IPS-20b (cell line): ENCODE measurements around the gene GTF2E1.
"Not testable (repeated sequence)": the region's sequence is repeated elsewhere in the genome, so short reads cannot be mapped to it uniquely, and the experiment has no call there.

Source experiments
- H3K27ac ChIP-seq: one replicate; pipeline ENCODE4 v1.5.1; 2013; ENCODE audit warnings: low read length
- H3K27me3 ChIP-seq: 2 replicates; pipeline ENCODE4 v1.6.1; 2013; ENCODE audit warnings: mild to moderate bottlenecking, low read length, inconsistent platforms; ENCODE audit not compliant: insufficient read depth
- H3K36me3 ChIP-seq: 2 replicates; pipeline ENCODE4 v1.6.1; 2013; ENCODE audit warnings: low read depth, mild to moderate bottlenecking, inconsistent platforms, low read length, moderate library complexity; ENCODE audit not compliant: insufficient read depth
- H3K4me1 ChIP-seq: 2 replicates; pipeline ENCODE4 v1.6.1; 2013; ENCODE audit warnings: mild to moderate bottlenecking, control low read depth, inconsistent platforms, low read length, moderate library complexity; ENCODE audit not compliant: insufficient read depth
- H3K4me3 ChIP-seq: 2 replicates; pipeline ENCODE4 v1.5.1; 2013; ENCODE audit warnings: mild to moderate bottlenecking, low read length, inconsistent platforms
- H3K9ac ChIP-seq: 2 replicates; pipeline ENCODE4 v1.6.1; 2013; ENCODE audit warnings: low read depth, mild to moderate bottlenecking, inconsistent platforms, low read length, moderate library complexity
- H3K9me3 ChIP-seq: 2 replicates; pipeline ENCODE4 v1.6.1; 2013; ENCODE audit warnings: mild to moderate bottlenecking, low read depth, low read length, inconsistent platforms; ENCODE audit not compliant: insufficient read depth

GTF2E1 gene

DNA sequence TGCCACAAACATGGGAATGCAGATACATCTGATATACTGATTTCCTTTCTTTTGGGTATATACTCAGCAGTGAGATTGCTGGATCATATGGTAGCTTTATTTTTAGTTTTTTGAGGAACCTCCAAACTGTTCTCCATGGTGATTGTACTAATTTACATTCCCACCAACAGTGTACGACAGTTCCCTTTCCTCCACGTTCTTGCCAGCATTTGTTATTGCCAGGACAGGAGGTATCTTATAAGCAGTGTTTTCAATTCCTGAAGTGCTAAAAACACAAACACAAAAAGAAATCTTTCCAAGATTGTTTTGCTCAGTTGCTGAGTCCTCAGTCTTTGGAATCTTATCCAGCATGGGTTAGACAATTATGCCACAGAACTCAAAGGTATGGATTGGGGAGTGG, 13.5 kb downstream of the GTF2E1 start:
- H3K4me1 ChIP-seq = no peaks in the 10 kb centered on the region; the same call in 1 of the 2 replicates
- no peak overlapping the region for H3K27ac ChIP-seq
- H3K9me3 ChIP-seq = no peaks in the 10 kb centered on the region
- H3K36me3 ChIP-seq = peaks cover 55% of the 10 kb centered on the region
- no peaks in the 10 kb centered on the region for H3K27me3 ChIP-seq
- no peak overlapping the region for H3K9ac ChIP-seq
- H3K4me3 ChIP-seq = no peak overlapping the region

DNA sequence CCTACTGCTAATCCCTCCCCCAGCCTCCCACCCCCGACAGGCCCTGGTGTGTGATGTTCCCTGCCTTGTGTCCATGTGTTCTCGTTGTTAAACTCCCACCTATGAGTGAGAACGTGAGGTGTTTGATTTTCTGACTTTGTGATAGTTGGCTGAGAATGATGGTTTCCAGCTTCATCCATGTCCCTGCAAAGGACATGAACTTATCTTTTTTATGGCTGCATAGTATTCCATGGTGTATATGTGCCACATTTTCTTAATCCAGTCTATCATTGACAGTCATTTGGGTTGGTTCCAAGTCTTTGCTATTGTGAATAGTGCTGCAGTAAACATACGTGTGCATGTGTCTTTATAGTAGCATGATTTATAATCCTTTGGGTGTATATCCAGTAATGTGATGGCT, 16.0 kb downstream of the GTF2E1 start:
- not testable (repeated sequence) for H3K27me3 ChIP-seq

DNA sequence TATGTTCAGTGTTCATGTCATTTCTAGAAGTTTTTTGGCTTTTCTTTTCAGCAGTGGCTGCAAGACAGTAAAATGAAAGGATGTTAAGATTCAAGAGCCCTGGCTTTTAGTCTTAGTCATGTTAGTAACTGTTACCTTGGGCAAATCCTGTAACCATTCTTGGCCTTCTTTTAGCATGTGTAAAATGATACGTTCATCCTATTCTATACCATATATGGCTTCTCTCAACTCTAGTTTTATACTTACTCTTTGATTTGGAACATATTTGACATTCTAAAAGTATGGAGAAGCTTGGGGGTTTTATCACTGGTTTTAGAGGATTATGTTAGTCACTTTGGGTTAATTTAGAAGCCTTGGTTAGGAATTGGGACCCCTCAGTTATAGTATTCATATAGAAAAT, 20.1 kb downstream of the GTF2E1 start:
- no peak overlapping the region for H3K27ac ChIP-seq
- H3K27me3 ChIP-seq = no peaks in the 10 kb centered on the region
- H3K9me3 ChIP-seq = no peaks in the 10 kb centered on the region
- no peak overlapping the region for H3K4me3 ChIP-seq
- H3K4me1 ChIP-seq = peaks cover 18% of the 10 kb centered on the region
- no peak overlapping the region for H3K9ac ChIP-seq
- peaks cover 2% of the 10 kb centered on the region; the same call in 1 of the 2 replicates for H3K36me3 ChIP-seq

More for the DNA sequence above, 16.0 kb downstream of the GTF2E1 start:
- H3K4me1 ChIP-seq, H3K9ac ChIP-seq, H3K4me3 ChIP-seq, H3K27ac ChIP-seq, H3K9me3 ChIP-seq: not testable (repeated sequence)
- H3K36me3 ChIP-seq = peaks cover 32% of the 10 kb centered on the region

DNA sequence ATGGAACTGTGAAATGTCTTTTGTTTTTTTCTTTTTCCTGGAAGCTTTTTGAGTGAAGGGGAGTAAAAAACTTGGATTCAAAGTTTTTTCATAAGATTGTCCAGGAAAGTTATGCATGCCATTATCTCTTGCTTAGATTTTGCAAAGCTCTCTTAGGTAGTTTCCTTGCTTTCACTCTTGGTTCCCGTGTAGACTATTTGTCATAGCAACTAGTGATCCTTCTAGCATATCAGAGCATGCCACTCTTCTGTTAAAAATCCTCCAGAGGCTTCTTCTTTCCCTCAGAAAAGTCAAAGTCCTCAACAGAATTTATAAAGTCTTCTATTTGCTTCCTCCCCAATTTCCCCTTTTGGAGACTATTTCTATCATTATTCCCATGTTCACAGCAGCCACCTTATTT, 21.1 kb downstream of the GTF2E1 start:
- Histone ChIP-seq H3K27ac (no peak overlapping the region), H3K9ac (no peak overlapping the region), H3K4me1 (peaks cover 18% of the 10 kb centered on the region)

DNA sequence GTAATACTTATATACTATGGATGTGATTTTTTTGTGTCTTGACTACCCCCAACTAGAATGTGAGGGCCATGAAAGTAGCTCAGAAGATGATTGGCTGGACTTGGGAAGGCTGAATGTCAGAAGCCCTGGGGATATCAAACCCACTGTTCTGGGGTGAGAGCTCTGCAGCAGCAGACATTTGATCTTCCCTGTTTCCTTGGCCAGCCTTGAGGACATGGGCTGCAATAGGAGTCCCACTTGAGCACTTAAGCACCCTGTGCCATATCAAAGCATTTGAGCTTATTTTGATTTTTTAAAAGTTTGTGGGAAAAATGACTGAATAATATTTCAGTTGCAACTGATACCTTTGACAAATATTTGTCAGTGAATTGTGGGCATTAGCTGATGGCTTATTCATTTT, 21.7 kb downstream of the GTF2E1 start:
- no peak overlapping the region for H3K27ac ChIP-seq
- no peak overlapping the region for H3K4me3 ChIP-seq
- H3K9me3 ChIP-seq = no peaks in the 10 kb centered on the region
- H3K9ac ChIP-seq = peak overlapping the region; percentile 2; the same call in 1 of the 2 replicates
- no peaks in the 10 kb centered on the region for H3K36me3 ChIP-seq
- H3K27me3 ChIP-seq = no peaks in the 10 kb centered on the region
- H3K4me1 ChIP-seq = peaks cover 18% of the 10 kb centered on the region

More for the DNA sequence above, 21.1 kb downstream of the GTF2E1 start:
- Histone ChIP-seq H3K9me3 (no peaks in the 10 kb centered on the region), H3K27me3 (no peaks in the 10 kb centered on the region), H3K36me3 (no peaks in the 10 kb centered on the region), H3K4me3 (no peak overlapping the region)

DNA sequence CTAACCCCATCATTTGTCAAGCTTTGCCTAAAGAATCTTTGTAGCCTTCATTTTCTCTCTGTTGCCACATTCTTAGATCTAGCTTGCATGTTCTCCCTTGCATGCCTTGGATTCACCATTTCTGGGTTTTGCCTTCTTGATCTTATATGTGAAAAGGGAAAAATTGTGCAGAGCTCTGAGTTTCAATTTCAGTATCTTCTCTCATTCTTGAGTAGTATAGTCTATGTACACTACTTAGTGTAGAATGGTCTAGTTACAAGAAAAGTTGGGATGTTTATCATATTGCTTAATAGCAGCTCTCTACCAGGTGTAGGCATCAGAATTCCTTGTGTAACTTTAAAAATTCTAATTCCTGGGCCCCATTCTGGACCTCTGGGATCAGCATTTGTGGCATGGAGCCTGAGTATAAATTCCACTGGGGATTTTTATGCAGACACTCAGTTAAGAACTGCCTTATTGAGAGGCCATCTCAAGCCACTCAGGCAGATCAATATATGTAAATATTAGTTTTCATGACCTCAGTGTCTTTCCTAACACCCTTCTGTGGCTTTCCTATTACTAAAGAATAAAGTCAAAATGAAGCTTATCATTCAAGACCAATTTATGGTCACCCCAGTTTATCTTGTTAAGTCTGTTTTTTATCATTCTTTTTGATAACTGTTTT, 23.4 kb downstream of the GTF2E1 start:
- H3K36me3 ChIP-seq = peaks cover 6% of the 10 kb centered on the region; the same call in 1 of the 2 replicates
- no peak overlapping the region for H3K9ac ChIP-seq
- peaks cover 18% of the 10 kb centered on the region for H3K4me1 ChIP-seq
- H3K27ac ChIP-seq = no peak overlapping the region
- H3K27me3 ChIP-seq = no peaks in the 10 kb centered on the region
- H3K9me3 ChIP-seq = no peaks in the 10 kb centered on the region
- H3K4me3 ChIP-seq = no peak overlapping the region

DNA sequence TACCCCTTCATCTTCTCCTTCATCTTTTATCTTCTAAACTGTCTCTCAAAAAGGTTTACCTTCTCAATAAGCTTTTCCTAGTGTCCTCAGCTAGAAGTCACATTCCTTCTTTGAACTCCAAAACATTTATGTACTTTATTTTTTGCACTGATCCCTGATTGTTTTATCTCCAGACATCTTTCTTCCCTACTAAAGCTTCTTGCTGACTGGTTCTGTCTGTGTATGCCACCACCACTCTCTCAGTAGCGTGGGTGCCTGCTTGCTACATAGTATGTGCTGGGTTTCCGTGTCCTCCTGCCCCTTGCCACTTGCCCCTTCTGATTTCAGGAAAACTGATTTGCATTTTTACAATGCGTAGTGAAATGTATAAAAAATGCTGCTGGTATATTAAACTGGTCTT, 24.0 kb downstream of the GTF2E1 start:
- no peaks in the 10 kb centered on the region for H3K27me3 ChIP-seq
- H3K9me3 ChIP-seq = no peaks in the 10 kb centered on the region
- H3K27ac ChIP-seq = no peak overlapping the region
- H3K36me3 ChIP-seq = peaks cover 12% of the 10 kb centered on the region; the same call in 1 of the 2 replicates
- no peak overlapping the region for H3K4me3 ChIP-seq
- peaks cover 19% of the 10 kb centered on the region for H3K4me1 ChIP-seq
- H3K9ac ChIP-seq = no peak overlapping the region

DNA sequence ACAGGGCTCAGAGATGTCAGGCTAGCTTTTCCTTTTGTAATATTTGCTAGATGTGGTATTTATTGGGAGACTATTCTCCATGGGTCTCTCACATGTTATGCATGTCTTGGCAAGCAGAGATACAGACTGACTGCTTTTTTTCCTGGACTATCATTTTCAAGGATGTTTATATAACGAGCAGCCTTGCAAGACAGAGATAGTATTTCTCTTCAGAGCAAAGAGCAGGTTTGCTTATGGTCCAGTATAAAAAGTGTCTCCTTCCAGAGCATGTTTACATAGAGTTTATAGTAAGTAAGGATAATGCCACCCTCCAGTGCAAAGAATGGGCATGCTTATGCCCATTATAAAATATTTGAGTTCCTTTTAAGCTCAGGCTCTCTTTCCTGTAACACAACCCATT, 24.6 kb downstream of the GTF2E1 start:
- Histone ChIP-seq H3K9me3 (no peaks in the 10 kb centered on the region), H3K4me1 (peaks cover 24% of the 10 kb centered on the region), H3K4me3 (no peak overlapping the region), H3K27me3 (no peaks in the 10 kb centered on the region), H3K9ac (no peak overlapping the region), H3K36me3 (peaks cover 17% of the 10 kb centered on the region; the same call in 1 of the 2 replicates), H3K27ac (no peak overlapping the region)

DNA sequence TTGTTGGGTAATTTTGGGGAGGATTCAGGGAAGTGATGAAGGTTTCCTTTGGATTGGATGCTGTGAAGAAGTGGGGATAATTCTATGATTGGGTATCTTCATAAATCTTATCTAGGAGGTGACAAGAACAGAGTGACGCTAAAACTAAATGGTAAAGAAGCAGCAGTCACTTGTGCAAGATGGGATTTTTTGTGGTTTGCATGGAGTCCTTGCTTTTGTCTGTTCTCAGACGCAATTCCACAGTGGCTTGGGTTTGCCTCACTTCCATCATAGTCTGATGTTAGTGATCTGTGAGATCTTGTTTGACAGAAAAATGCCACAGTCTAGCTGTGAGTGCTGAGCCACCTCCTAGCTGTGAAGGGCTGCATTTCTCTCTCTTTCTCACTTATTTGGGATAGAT, 26.9 kb downstream of the GTF2E1 start:
- no peaks in the 10 kb centered on the region for H3K9me3 ChIP-seq
- peaks cover 37% of the 10 kb centered on the region for H3K36me3 ChIP-seq
- no peak overlapping the region for H3K4me3 ChIP-seq
- H3K27me3 ChIP-seq = no peaks in the 10 kb centered on the region
- no peak overlapping the region for H3K9ac ChIP-seq
- H3K27ac ChIP-seq = no peak overlapping the region
- H3K4me1 ChIP-seq = peaks cover 16% of the 10 kb centered on the region

DNA sequence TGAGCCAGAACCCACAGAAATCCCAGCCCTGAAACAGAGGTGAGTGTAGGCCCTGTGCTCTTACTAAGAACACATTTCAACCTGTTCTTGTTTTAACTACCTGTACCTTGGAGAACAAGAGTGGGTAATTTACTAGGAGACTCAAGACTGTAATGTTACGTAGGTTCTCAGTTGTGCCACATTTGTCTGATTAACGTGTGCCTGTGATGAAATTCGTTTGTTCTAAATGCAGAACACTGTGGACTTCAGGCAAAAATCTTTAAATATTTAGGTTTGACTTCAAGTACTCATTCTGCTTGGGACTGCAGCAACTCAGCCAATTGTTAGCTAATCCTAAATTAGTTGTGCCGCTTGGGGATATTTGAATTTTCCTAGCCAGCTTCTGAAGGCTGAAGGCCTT, 28.3 kb downstream of the GTF2E1 start:
- Histone ChIP-seq H3K27me3 (no peaks in the 10 kb centered on the region), H3K36me3 (peaks cover 52% of the 10 kb centered on the region), H3K4me1 (peaks cover 8% of the 10 kb centered on the region; the same call in 1 of the 2 replicates), H3K27ac (no peak overlapping the region), H3K4me3 (no peak overlapping the region), H3K9ac (peak overlapping the region; percentile 26; the same call in 1 of the 2 replicates), H3K9me3 (no peaks in the 10 kb centered on the region)

DNA sequence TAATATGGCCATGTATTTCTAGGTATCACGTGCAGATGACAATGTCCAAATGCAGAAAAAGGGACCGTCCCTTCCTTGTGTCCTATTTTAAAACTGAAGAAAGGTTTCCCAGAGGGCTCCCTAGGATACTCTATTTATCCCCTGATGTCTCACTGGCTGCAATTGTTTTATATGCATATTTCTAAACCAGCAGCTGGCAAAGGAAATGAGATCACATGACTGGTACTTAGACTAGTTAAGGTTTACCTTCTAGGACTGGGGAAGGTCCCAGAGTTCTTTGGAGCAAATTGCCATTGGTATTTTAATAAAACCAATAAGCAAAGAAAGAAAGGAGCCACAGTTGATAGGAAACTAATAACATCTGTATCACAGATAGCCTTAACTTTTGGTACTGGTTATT, 29.5 kb downstream of the GTF2E1 start:
- Histone ChIP-seq H3K4me3 (no peak overlapping the region), H3K27ac (no peak overlapping the region), H3K4me1 (peaks cover 8% of the 10 kb centered on the region; the same call in 1 of the 2 replicates), H3K9me3 (no peaks in the 10 kb centered on the region), H3K36me3 (peaks cover 64% of the 10 kb centered on the region), H3K27me3 (no peaks in the 10 kb centered on the region), H3K9ac (no peak overlapping the region)

DNA sequence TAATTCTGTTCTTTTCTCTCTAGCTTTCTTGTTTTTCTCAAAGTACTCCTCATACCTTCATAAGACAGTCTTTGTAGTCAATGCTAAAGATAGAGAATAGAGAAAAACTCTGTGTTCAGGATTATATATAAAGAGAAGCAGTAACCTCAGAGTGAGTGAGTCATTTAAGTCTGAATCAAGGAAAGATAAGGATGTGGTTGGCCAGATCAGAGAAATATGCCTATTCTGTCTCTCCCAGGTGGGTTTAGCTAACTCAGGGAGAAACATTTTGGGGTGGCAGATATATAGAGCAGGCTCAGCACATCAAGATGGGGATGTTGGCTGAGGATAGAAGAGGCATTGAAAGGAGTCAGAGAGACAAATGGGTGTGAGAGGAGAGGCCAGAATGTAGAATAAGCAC, 31.4 kb downstream of the GTF2E1 start:
- no peak overlapping the region for H3K27ac ChIP-seq
- H3K9ac ChIP-seq = no peak overlapping the region
- H3K4me1 ChIP-seq = peaks cover 8% of the 10 kb centered on the region; the same call in 1 of the 2 replicates
- no peaks in the 10 kb centered on the region for H3K9me3 ChIP-seq
- H3K4me3 ChIP-seq = no peak overlapping the region
- H3K27me3 ChIP-seq = no peaks in the 10 kb centered on the region
- peaks cover 75% of the 10 kb centered on the region for H3K36me3 ChIP-seq
